H1 (cell line): ENCODE data around the gene BAK1. TPM values are rescaled to one million over a fixed set of nuclear protein-coding genes. Genes with fewer than 3 reads are reported as not detected.

Experiments used
- CTCF ChIA-PET: fragments of 300-600 bp; sonication (Branson Sonifier 250); formaldehyde crosslinking; loops from one replicate; lab custom pipeline; 2021; ENCODE audit not compliant: partially characterized antibody; lab: Charles Lee
- POLR2A ChIA-PET: fragments of 300-600 bp; sonication (Branson Sonifier 250); formaldehyde crosslinking; loops from one replicate; lab custom pipeline; 2021; ENCODE audit warnings: inconsistent platforms; ENCODE audit not compliant: partially characterized antibody; lab: Charles Lee
- DNase-seq, 2 experiments: peaks; one replicate each; pipeline versions ENCODE4 v3.0.0 to v3.0.0-alpha.2; 2010 to 2022; ENCODE audit warnings: low spot score in 2 of 2, low read depth in 1 of 2, mixed read lengths in 1 of 2
- FAIRE-seq: peaks from 2 replicates; lab custom pipeline; 2011; peaks lifted over from hg19 to GRCh38; lab: Jason Lieb, UNC
- H2AFZ ChIP-seq: 2 replicates; pipeline ENCODE4 v1.8.1; 2012; ENCODE audit warnings: low read length, inconsistent platforms
- H2AK5ac ChIP-seq: 2 replicates; pipeline ENCODE4 v1.6.1; 2013; ENCODE audit warnings: low read depth, low read length
- H2BK120ac ChIP-seq: replicated peaks from 2 replicates; pipeline ENCODE3; 2013; ENCODE audit warnings: low read depth, low read length, inconsistent platforms
- H2BK12ac ChIP-seq: 2 replicates; pipeline ENCODE4 v1.6.1; 2013; ENCODE audit warnings: low read depth, low read length
- H2BK15ac ChIP-seq: 2 replicates; pipeline ENCODE4 v1.6.1; 2013; ENCODE audit warnings: low read length
- H2BK20ac ChIP-seq: 2 replicates; pipeline ENCODE4 v1.6.1; 2013; ENCODE audit warnings: low read length
- H2BK5ac ChIP-seq: 2 replicates; pipeline ENCODE4 v1.6.1; 2013; ENCODE audit warnings: low read depth, low read length
- H3K14ac ChIP-seq: 2 replicates; pipeline ENCODE4 v1.6.1; 2013; ENCODE audit warnings: inconsistent platforms; ENCODE audit not compliant: insufficient read length
- H3K18ac ChIP-seq: 2 replicates; pipeline ENCODE4 v1.6.1; 2013; ENCODE audit warnings: low read length; ENCODE audit errors: extremely low read depth
- H3K23ac ChIP-seq: 2 replicates; pipeline ENCODE4 v1.6.1; 2013; ENCODE audit warnings: inconsistent platforms; ENCODE audit not compliant: insufficient read length
- H3K23me2 ChIP-seq: 2 replicates; pipeline ENCODE4 v1.6.1; 2013; ENCODE audit warnings: low read depth, low read length
- H3K27ac ChIP-seq: 2 replicates; pipeline ENCODE4 v1.6.1; 2011; ENCODE audit warnings: low read depth, low read length, inconsistent platforms
- H3K27me3 ChIP-seq, 4 experiments: replicated peaks in 1 of 4; 1 replicate in 1 of 4; 2 replicates in 3 of 4; pipeline versions ENCODE4 v1.6.1 to v1.8.1; 2011 to 2013; ENCODE audit warnings: low read length in 3 of 4, mild to moderate bottlenecking in 3 of 4, inconsistent platforms in 2 of 4, mixed read lengths in 2 of 4, moderate library complexity in 1 of 4; ENCODE audit not compliant: control insufficient read depth in 3 of 4, insufficient read depth in 3 of 4; ENCODE audit errors: extremely low read depth in 1 of 4
- H3K36me3 ChIP-seq, 4 experiments: 2 replicates each; pipeline versions ENCODE4 v1.6.1 to v1.8.1; 2011 to 2013; ENCODE audit warnings: mild to moderate bottlenecking in 4 of 4, low read length in 3 of 4, moderate library complexity in 2 of 4, control low read depth in 1 of 4, inconsistent platforms in 1 of 4; ENCODE audit not compliant: insufficient read depth in 4 of 4, control insufficient read depth in 2 of 4
- H3K4ac ChIP-seq: replicated peaks from 2 replicates; pipeline ENCODE3; 2013; ENCODE audit warnings: low read length, low read depth, mixed read lengths, inconsistent platforms; ENCODE audit not compliant: insufficient read length
- H3K4me1 ChIP-seq, 4 experiments: replicated peaks in 1 of 4; 1 replicate in 1 of 4; 2 replicates in 3 of 4; pipeline versions ENCODE4 v1.6.1 to v1.8.1; 2011 to 2013; ENCODE audit warnings: low read length in 3 of 4, inconsistent platforms in 2 of 4, mixed read lengths in 1 of 4; ENCODE audit not compliant: insufficient read depth in 4 of 4, control insufficient read depth in 3 of 4
- H3K4me2 ChIP-seq, 2 experiments: 2 replicates each; pipeline versions ENCODE4 v1.6.1 to v1.8.1; 2011 to 2013; ENCODE audit warnings: low read depth in 2 of 2, low read length in 2 of 2, control low read depth in 1 of 2, inconsistent platforms in 1 of 2, mild to moderate bottlenecking in 1 of 2; ENCODE audit not compliant: insufficient read depth in 1 of 2
- H3K4me3 ChIP-seq, 4 experiments: fragments of 200-600, 300-600 bp in 1 of 4; sonication (generic), shearing (Covaris generic), sonication (Bioruptor Twin) in 1 of 4; 2 replicates each; pipeline versions ENCODE4 v1.5.1 to v1.8.1; 2011 to 2016; ENCODE audit warnings: low read length in 4 of 4, low read depth in 3 of 4, control low read depth in 2 of 4, inconsistent platforms in 2 of 4, mild to moderate bottlenecking in 2 of 4, mixed read lengths in 1 of 4, moderate library complexity in 1 of 4; ENCODE audit not compliant: insufficient read depth in 2 of 4; ENCODE audit errors: extremely low read depth in 1 of 4
- H3K56ac ChIP-seq: replicated peaks from 2 replicates; pipeline ENCODE3; 2013; ENCODE audit warnings: low read depth, mild to moderate bottlenecking, mixed read lengths, low read length, inconsistent platforms; ENCODE audit not compliant: insufficient read length
- H3K79me1 ChIP-seq: 2 replicates; pipeline ENCODE4 v1.6.1; 2013; ENCODE audit warnings: low read depth, low read length, control low read depth
- H3K79me2 ChIP-seq, 2 experiments: 2 replicates each; pipeline versions ENCODE4 v1.6.1 to v1.8.1; 2012 to 2013; ENCODE audit warnings: low read length in 2 of 2, mild to moderate bottlenecking in 2 of 2, inconsistent platforms in 1 of 2; ENCODE audit not compliant: insufficient read depth in 2 of 2, control insufficient read depth in 1 of 2
- H3K9ac ChIP-seq, 4 experiments: replicated peaks in 1 of 4; 1 replicate in 1 of 4; 2 replicates in 3 of 4; pipeline versions ENCODE4 v1.6.1 to v1.8.1; 2011 to 2013; ENCODE audit warnings: low read depth in 3 of 4, low read length in 3 of 4, control low read depth in 2 of 4, mild to moderate bottlenecking in 2 of 4, moderate library complexity in 2 of 4, inconsistent platforms in 1 of 4; ENCODE audit errors: extremely low read depth in 1 of 4
- H3K9me3 ChIP-seq, 2 experiments: 2 replicates each; pipeline versions ENCODE4 v1.6.1 to v1.8.1; 2012 to 2013; ENCODE audit warnings: mild to moderate bottlenecking in 2 of 2, moderate library complexity in 2 of 2, control low read depth in 1 of 2, inconsistent platforms in 1 of 2, low read depth in 1 of 2, low read length in 1 of 2, mixed read lengths in 1 of 2; ENCODE audit not compliant: insufficient read depth in 2 of 2
- H4K20me1 ChIP-seq, 2 experiments: replicated peaks in 1 of 2; 2 replicates each; pipeline versions ENCODE3 to v1.8.1; 2011 to 2013; ENCODE audit warnings: inconsistent platforms in 2 of 2, low read length in 2 of 2, mild to moderate bottlenecking in 1 of 2; ENCODE audit not compliant: insufficient read depth in 2 of 2, control insufficient read depth in 1 of 2
- H4K5ac ChIP-seq: 2 replicates; pipeline ENCODE4 v1.6.1; 2013; ENCODE audit warnings: low read length, low read depth, mixed read lengths, inconsistent platforms; ENCODE audit not compliant: insufficient read length
- H4K8ac ChIP-seq: 2 replicates; pipeline ENCODE4 v1.8.0; 2013; ENCODE audit warnings: mild to moderate bottlenecking, moderate library complexity, low read length, inconsistent platforms; ENCODE audit not compliant: insufficient read depth; ENCODE audit errors: extremely low read depth
- H4K91ac ChIP-seq: replicated peaks from 2 replicates; pipeline ENCODE3; 2013; ENCODE audit warnings: low read length, mixed read lengths, inconsistent platforms; ENCODE audit not compliant: insufficient read length
- CTCF ChIP-seq, 3 experiments: IDR thresholded peaks; 1 replicate in 2 of 3; 2 replicates in 1 of 3; pipeline versions ENCODE4 v1.5.1 to v1.6.1; 2011; ENCODE audit warnings: low read length in 3 of 3, mild to moderate bottlenecking in 3 of 3, inconsistent platforms in 2 of 3, low read depth in 1 of 3, moderate library complexity in 1 of 3; ENCODE audit not compliant: insufficient read depth in 1 of 3; ENCODE audit errors: control extremely low read depth in 1 of 3
- GABPA ChIP-seq: IDR thresholded peaks from 2 replicates; pipeline ENCODE4 v1.6.1; 2011; ENCODE audit warnings: mild to moderate bottlenecking, low read length, moderate library complexity, borderline replicate concordance; ENCODE audit not compliant: insufficient read depth
- JUND ChIP-seq: IDR thresholded peaks from 2 replicates; pipeline ENCODE4 v1.6.1; 2011; ENCODE audit warnings: mild to moderate bottlenecking, improper control_type of control experiment, low read length
- RAD21 ChIP-seq, 2 experiments: IDR thresholded peaks in 1 of 2; conservative IDR thresholded peaks in 1 of 2; 2 replicates each; pipeline ENCODE4 v1.6.1; 2011; ENCODE audit warnings: low read depth in 2 of 2, low read length in 2 of 2, improper control_type of control experiment in 1 of 2, inconsistent platforms in 1 of 2, mild to moderate bottlenecking in 1 of 2, moderate library complexity in 1 of 2
- TCF12 ChIP-seq: IDR thresholded peaks from 2 replicates; pipeline ENCODE4 v1.6.1; 2011; ENCODE audit warnings: low read depth, mild to moderate bottlenecking, low read length
- WGBS, 2 experiments: shearing (Covaris generic) in 1 of 2; methylation state at CpG; one replicate each; pipeline versions ENCODE4 v1.1.6 to v1.1.7; 2013 to 2015; ENCODE audit warnings: low lambda C conversion rate in 2 of 2, mixed read lengths in 2 of 2, inconsistent platforms in 1 of 2, low coverage in 1 of 2, missing lambda C conversion rate in 1 of 2; ENCODE audit not compliant: insufficient replicate concordance in 2 of 2, insufficient coverage in 1 of 2, insufficient read length in 1 of 2; ENCODE audit errors: extremely low coverage in 1 of 2, missing lambda C conversion rate in 1 of 2; 5-methylcytosine and 5-hydroxymethylcytosine counted together
- polyA plus RNA-seq, 7 experiments: library from polyadenylated mRNA; depleted of rRNA in 3 of 7; stranded (reverse) in 5 of 7; unstranded in 2 of 7; fragments of >200 nt in 5 of 7; fragments of 200-250 nt in 2 of 7; gene quantifications; 1 replicate in 5 of 7; 2 replicates in 1 of 7; 4 replicates in 1 of 7; pipeline versions ENCODE4 v1.2.1 to v1.2.3, GENCODE V29; 2011 to 2013; ENCODE audit warnings: missing spikeins in 2 of 7, mixed read lengths in 2 of 7
- total RNA-seq: library from RNA; stranded (reverse); fragmentation: NEBNext Ultra II Directional; extraction: Animal tissue kit (Norgen Biotek cat#: 25700); gene quantifications from 2 replicates; pipeline ENCODE4 v1.2.1, GENCODE V29; 2021

BAK1 gene
- total and polyA plus RNA-seq, 2 of the 8 experiments (the other 6 are each of a cell fraction or from before 2014, with no cell fraction given), result 43.3 to 43.4 TPM

- H4K20me1 ChIP-seq, result no peaks in the 10 kb centered on the region
- no peak overlapping the region for H2BK120ac ChIP-seq
- no peaks in the 10 kb centered on the region for H3K27me3 ChIP-seq
- no peak overlapping the region for H3K4me2 ChIP-seq
- H3K36me3 ChIP-seq, result no peaks in the 10 kb centered on the region
- no peak overlapping the region for H3K14ac ChIP-seq
- H2AK5ac ChIP-seq, result no peak overlapping the region; the same call in 1 of the 2 replicates
- no peak overlapping the region; the same call in 1 of the 2 replicates for H2AFZ ChIP-seq
- H3K9me3 ChIP-seq, result no peaks in the 10 kb centered on the region
- peak overlapping the region; percentile 94; the same call in 1 of the 2 replicates for H2BK12ac ChIP-seq
- no peak overlapping the region for H3K27ac ChIP-seq
- H3K4me3 ChIP-seq, result no peak overlapping the region
- H2BK5ac ChIP-seq, result peak overlapping the region; percentile 92; the same call in 1 of the 2 replicates
- H2BK20ac ChIP-seq, result peak overlapping the region; percentile 97
- H4K91ac ChIP-seq, result peak overlapping the region; percentile 79
- H4K5ac ChIP-seq, result no peak overlapping the region
- no peaks in the 10 kb centered on the region; the same call in 1 of the 2 replicates for H3K23me2 ChIP-seq
- no peak overlapping the region for H3K56ac ChIP-seq
- peak overlapping the region; percentile 91 for H3K18ac ChIP-seq
- ChIA-PET CTCF (interaction anchor here (0.6 to 9.2 kb wide), 45 partner anchors 10 to 229 kb away, joined by 3 to 131 read pairs (median 4); partner anchors contain the start of genes BAK1, IP6K3 and ITPR3), POLR2A (interaction anchor here (0.7 to 2.3 kb wide), 8 partner anchors 10 to 121 kb away, joined by 3 to 7 read pairs (median 4); partner anchors contain the start of genes BAK1, ITPR3 and UQCC2)
- no peaks in the 10 kb centered on the region for H3K79me1 ChIP-seq
- no peak; the same call in 1 of the 2 replicates for TF ChIP-seq GABPA
- peak; percentile 97 to 98 for TF ChIP-seq RAD21 (IDR thresholded peaks at IDR 0.05 in 1 of 2, conservative IDR thresholded peaks at IDR 0.05 in 1 of 2; ENCODE audit: low read depth in 2 of 2, low read length in 2 of 2)
- TF ChIP-seq JUND, result peak; percentile 60; the same call in 1 of the 2 replicates
- TF ChIP-seq TCF12, result peak; percentile 66; the same call in 1 of the 2 replicates
- TF ChIP-seq CTCF (IDR thresholded peaks at IDR 0.05; ENCODE audit: control extremely low read depth in 1 of 3, insufficient read depth in 1 of 3, low read depth in 1 of 3, low read length in 3 of 3), result peak in 2 of 3 experiments; percentile 94 to 96; a peak in 3 of 4 replicates
- no peak overlapping the region for H3K4ac ChIP-seq
- FAIRE-seq (peak; percentile 24), DNase-seq (peak in 1 of 2 experiments; percentile 89)
- H4K8ac ChIP-seq, result no peak overlapping the region
- H2BK15ac ChIP-seq, result peak overlapping the region; percentile 97
- peaks cover 5 to 28% (median 18%) of the 10 kb centered on the region in 4 experiments for H3K4me1 ChIP-seq
- no peak overlapping the region for H3K9ac ChIP-seq
- H3K23ac ChIP-seq, result no peak overlapping the region
- WGBS, 2 experiments, result 72% methylated on average over 9 of the region's 9 CpGs; no CpG with 5 or more reads in 1 of the 2 experiments
- no peaks in the 10 kb centered on the region for H3K79me2 ChIP-seq
Observed at GRCh38 chr6:33589731-33590530, 9.9 kb upstream of the BAK1 start.
